IMR-90 (cell line): ENCODE data around the gene LRRC36.

Experiments
- BHLHE40 ChIP-seq: fragments of 150-350 bp; IDR thresholded peaks from 2 replicates; pipeline ENCODE4 v1.6.1; 2016; ENCODE audit warnings: mild to moderate bottlenecking, low read depth, low read length
- CEBPB ChIP-seq: IDR thresholded peaks from 2 replicates; pipeline ENCODE4 v1.6.1; 2012; ENCODE audit warnings: low read depth, low read length, improper control_type of control experiment
- CTCF ChIP-seq: conservative IDR thresholded peaks from 2 replicates; pipeline ENCODE4 v1.5.1; 2012; ENCODE audit warnings: mild to moderate bottlenecking, low read depth, low read length, improper control_type of control experiment
- MAFK ChIP-seq: IDR thresholded peaks from 2 replicates; pipeline ENCODE4 v1.6.1; 2012; ENCODE audit warnings: low read depth, low read length, improper control_type of control experiment
- MAZ ChIP-seq: IDR thresholded peaks from 2 replicates; pipeline ENCODE4 v1.6.1; 2012; ENCODE audit warnings: low read depth, mild to moderate bottlenecking, low read length, improper control_type of control experiment, moderate library complexity, borderline replicate concordance
- MXI1 ChIP-seq: IDR thresholded peaks from 2 replicates; pipeline ENCODE4 v1.6.1; 2012; ENCODE audit warnings: low read depth, mild to moderate bottlenecking, low read length, moderate library complexity, borderline replicate concordance
- NFE2L2 ChIP-seq: fragments of 150-350 bp; IDR thresholded peaks from 2 replicates; pipeline ENCODE4 v1.6.1; 2016; ENCODE audit warnings: low read depth, mild to moderate bottlenecking, low read length
- POLR2A ChIP-seq: IDR thresholded peaks from 2 replicates; pipeline ENCODE4 v1.6.1; 2012; ENCODE audit warnings: mild to moderate bottlenecking, low read depth, low read length
- RAD21 ChIP-seq: IDR thresholded peaks from 2 replicates; pipeline ENCODE4 v1.6.1; 2012; ENCODE audit warnings: low read length, improper control_type of control experiment
- RCOR1 ChIP-seq: IDR thresholded peaks from 2 replicates; pipeline ENCODE4 v1.6.1; 2012; ENCODE audit warnings: mild to moderate bottlenecking, low read length, improper control_type of control experiment; ENCODE audit not compliant: insufficient replicate concordance
- RFX5 ChIP-seq: IDR thresholded peaks from 2 replicates; pipeline ENCODE4 v1.8.0; 2012; ENCODE audit warnings: low read depth, mild to moderate bottlenecking, low read length, moderate library complexity
- SMC3 ChIP-seq: fragments of 150-350 bp; IDR thresholded peaks from 2 replicates; pipeline ENCODE4 v1.6.1; 2016; ENCODE audit warnings: low read depth, mild to moderate bottlenecking, antibody characterized with exemption, low read length, moderate library complexity
- USF2 ChIP-seq: fragments of 150-350 bp; IDR thresholded peaks from 2 replicates; pipeline ENCODE4 v1.6.1; 2017; ENCODE audit warnings: mild to moderate bottlenecking, antibody characterized with exemption, low read length, low read depth
- TF ChIP-seq, protein P1 (sequence below): fragments of 150-350 bp; IDR thresholded peaks from 2 replicates; pipeline ENCODE4 v1.6.1; 2016; ENCODE audit warnings: low read depth, mild to moderate bottlenecking, low read length, moderate library complexity, borderline replicate concordance

GRCh38 chr16:67430504-67430976, 103.9 kb downstream of the LRRC36 start:
- TF ChIP-seq CTCF (no peak), CEBPB (no peak), POLR2A (no peak), MAZ (no peak), MAFK (no peak), BHLHE40 (no peak), USF2 (no peak), MXI1 (no peak), RCOR1 (no peak), NFE2L2 (no peak), SMC3 (no peak), RAD21 (no peak), RFX5 (no peak)
- TF ChIP-seq, protein P1, sequence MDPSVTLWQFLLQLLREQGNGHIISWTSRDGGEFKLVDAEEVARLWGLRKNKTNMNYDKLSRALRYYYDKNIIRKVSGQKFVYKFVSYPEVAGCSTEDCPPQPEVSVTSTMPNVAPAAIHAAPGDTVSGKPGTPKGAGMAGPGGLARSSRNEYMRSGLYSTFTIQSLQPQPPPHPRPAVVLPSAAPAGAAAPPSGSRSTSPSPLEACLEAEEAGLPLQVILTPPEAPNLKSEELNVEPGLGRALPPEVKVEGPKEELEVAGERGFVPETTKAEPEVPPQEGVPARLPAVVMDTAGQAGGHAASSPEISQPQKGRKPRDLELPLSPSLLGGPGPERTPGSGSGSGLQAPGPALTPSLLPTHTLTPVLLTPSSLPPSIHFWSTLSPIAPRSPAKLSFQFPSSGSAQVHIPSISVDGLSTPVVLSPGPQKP = no peak
